Activated CD8-positive, alpha-beta memory T cell treated with anti-CD3 and anti-CD28 coated beads for 4 hours (primary cell): Measurements from ENCODE around the gene SOCS1.
A peak's percentile ranks its signal among the peaks of the same experiment; 100 is the strongest.
"Not testable (repeated sequence)": the region's sequence is repeated elsewhere in the genome, so short reads cannot be mapped to it uniquely, and the experiment has no call there.

Source experiments
- DNase-seq, 2 donors: peaks; one replicate each; pipeline ENCODE4 v3.0.0-alpha.2; 2020; ENCODE audit warnings: low read depth in 2 of 2

SOCS1 gene

DNA sequence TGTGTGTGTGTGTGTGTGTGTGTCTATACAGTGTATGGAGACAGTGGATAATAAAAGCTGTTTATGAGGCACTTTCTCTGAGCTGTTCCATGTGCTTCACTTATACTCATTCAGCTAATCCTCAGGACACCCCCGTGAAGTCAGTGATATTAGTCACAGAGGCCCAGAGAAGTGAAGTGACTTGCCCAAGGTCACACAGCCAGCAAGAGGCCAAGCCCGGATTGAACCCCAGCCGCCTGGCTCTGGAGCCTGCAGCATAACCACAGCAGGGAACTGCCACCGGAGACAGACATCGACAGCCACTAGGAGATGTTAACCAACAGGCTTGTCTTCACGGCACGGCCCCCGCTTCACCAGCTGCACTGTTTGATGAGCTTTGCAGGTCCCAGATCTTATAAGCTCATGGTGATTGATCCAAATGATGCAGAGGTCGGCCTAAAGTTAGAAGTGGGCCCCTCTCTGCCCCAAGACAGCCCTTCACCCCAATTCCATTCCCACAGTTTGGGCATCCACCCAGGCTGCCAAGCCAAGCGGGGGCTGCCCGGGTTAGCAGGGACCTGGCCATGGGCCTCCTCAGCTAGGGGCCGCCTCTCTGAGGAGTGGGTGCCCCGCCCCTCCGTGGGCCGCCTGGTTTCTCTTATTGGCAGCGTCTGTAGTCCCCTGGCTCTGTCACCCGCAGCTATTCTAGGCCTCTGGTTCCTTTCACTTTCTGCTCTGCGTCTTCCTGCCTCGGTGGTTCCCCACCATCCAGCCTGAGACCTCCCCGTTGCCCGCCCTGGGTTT, 30.9 kb downstream of the SOCS1 start:
- DNase-seq = peak; percentile 69 to 77

GRCh38 chr16:11224096-11224893, 31.7 kb downstream of the SOCS1 start:
- peak in 1 of 2 donors; percentile 36 for DNase-seq

DNA sequence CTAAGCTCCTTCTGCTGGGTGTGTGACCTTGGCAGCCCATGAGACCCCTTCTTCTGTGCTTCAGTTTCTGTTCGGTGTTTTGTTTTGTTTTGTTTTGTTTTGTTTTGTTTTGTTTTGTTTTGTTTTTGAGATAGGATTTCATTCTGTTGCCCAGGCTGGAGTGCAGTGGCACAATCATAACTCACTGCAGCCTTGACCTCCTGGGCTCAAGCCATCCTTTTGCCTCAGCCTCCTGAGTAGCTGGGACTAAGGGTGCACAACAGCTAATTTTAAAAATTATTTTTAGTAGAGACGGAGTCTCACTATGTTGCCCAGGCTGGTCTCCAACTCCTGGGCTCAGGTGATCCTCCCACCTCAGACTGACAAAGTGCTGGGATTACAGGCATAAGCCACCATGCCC, 35.5 kb downstream of the SOCS1 start:
- not testable (repeated sequence) for DNase-seq

GRCh38 chr16:11219178-11219577, 36.8 kb downstream of the SOCS1 start:
- DNase-seq = no peak

DNA sequence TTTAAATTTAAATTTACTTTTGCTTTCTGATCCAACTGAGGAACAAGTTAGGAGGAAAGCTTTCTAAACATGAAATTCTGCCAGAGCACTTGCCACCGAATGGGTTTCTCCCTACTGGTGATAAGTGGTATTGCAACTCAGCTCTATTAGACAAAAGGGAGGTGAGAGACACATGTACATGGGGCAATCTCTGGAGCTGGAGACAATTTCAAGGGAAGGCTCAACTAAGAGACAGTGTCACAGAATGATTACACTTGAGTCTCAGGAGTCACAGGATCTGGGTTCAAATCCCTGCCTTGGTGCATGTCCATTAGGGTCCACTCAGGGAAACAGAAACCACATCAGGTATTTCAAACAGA, 37.4 kb downstream of the SOCS1 start:
- no peak for DNase-seq

GRCh38 chr16:11217651-11218603, 38.1 kb downstream of the SOCS1 start:
- no peak for DNase-seq

GRCh38 chr16:11215935-11216556, 40.0 kb downstream of the SOCS1 start:
- no peak for DNase-seq

DNA sequence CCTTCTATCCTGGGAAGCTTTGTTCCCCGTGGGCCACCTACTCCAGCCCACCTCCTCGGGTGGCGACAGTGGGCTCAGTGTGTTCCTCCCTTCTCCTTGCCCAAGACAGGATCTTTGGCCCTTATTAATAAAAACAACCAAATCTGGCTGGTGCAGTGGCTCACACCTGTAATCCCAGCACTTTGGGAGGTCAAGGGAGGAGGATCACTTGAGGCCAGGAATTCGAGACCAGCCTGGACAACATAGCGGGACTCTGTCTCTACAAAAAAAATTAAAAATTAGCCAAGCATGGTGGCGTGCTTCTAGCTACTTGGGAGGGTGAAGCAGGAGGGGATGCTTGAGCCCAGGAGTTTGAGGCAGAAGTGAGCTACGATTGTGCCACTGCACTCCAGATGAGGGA, 42.2 kb downstream of the SOCS1 start:
- DNase-seq = no peak

- no peak for DNase-seq
These were observed 42.6 kb downstream of the SOCS1 start for GRCh38 chr16:11213373-11213772.

DNA sequence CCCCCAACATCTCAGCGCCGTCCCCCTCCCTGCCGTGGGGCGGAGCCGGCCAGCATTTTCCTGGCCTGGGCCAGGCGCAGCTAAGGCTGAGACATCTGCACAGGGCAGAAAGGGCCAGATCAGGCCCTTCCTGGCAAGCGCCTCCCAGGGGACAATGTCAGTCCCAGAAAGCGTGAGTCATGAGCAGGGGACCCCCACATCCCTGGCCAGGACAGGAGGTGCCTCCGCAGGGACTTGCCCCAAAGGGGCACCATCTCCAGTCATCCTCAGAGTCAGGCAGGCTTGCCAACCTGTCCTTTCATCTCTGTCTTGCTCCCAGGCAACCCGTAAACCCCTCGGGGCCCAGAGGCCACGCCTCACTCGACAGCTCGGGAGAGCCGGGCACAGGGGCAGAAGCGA, 43.2 kb downstream of the SOCS1 start:
- DNase-seq = no peak

GRCh38 chr16:11211977-11212797, 43.8 kb downstream of the SOCS1 start:
- no peak for DNase-seq

- no peak for DNase-seq
These were observed 44.7 kb downstream of the SOCS1 start for GRCh38 chr16:11211061-11211976.

- no peak for DNase-seq
These were observed 45.7 kb downstream of the SOCS1 start for GRCh38 chr16:11210260-11210659.

- no peak for DNase-seq
These were observed 46.9 kb downstream of the SOCS1 start for GRCh38 chr16:11208916-11209665.

- DNase-seq = no peak
These were observed 48.4 kb downstream of the SOCS1 start for GRCh38 chr16:11207646-11208045.

- no peak for DNase-seq
These were observed 50.0 kb downstream of the SOCS1 start for GRCh38 chr16:11205754-11206581.

DNA sequence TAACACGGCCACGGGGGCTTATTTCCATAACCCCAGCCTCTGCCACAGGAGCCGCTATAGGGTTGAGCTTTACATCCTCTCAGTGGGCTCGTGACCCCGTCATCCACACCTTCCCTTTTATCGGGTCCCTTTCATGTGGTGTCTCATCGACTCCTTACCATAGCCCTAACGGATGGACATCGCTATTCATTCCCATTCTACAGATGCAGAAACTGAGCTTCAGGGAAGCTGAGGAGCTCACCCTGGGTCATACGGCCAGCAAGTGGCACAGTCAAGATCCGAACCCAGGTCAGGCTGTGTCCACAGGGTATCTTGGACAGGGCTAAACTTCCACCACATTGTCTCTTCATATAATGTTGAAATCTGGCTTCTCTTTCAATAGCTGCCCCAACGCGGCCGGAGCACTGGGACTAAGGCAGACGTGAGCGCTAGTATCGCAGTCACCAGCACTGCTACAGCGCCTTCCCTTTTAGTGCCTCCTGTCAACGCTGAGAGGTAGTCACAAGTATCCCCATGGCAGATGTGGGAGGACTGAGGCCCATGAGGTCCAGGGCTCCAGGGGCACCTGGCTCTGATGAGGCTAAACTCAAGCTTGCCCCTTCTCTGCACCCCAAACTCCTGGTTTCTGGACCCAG, 50.8 kb downstream of the SOCS1 start:
- DNase-seq = no peak
